ENCODE data around the gene APOBEC4. TPM values are rescaled to one million over a fixed set of nuclear protein-coding genes. Genes with fewer than 3 reads are reported as not detected.

APOBEC4 gene
- total and polyA plus RNA-seq, 2 of the 4 experiments (the other 2 are of a cell fraction) = not detected

GRCh38 chr1:183694066-183694465 lies 41.0 kb upstream of the APOBEC4 start:
- H4K20me1 ChIP-seq (ENCODE audit: insufficient read depth, low read length) = no peaks in the 10 kb centered on the region; the same call in 1 of the 2 replicates
- H3K4me1 ChIP-seq (ENCODE audit: control insufficient read depth, insufficient read depth, low read length) = no peaks in the 10 kb centered on the region
- ChIA-PET POLR2A (ENCODE audit: unreplicated experiment) (no interaction called here), CTCF (interaction anchor here (0.6 to 2.0 kb wide), 4 partner anchors 9 to 749 kb away, joined by 3 to 15 read pairs (median 4); no protein-coding TSS in a partner anchor)
- no peak overlapping the region for H3K23ac ChIP-seq (ENCODE audit: low read depth, low read length)
- no peaks in the 10 kb centered on the region for H3K36me3 ChIP-seq (ENCODE audit: control insufficient read depth, insufficient read depth, low read length)
- WGBS, 2 experiments (ENCODE audit: extremely low coverage in 2 of 2, insufficient read length in 1 of 2) = no CpG with 5 or more reads among the region's 1 CpG
- H3K18ac ChIP-seq (ENCODE audit: low read depth, low read length) = no peak overlapping the region
- DNase-seq = no peak
- intact Hi-C loops (cut with micrococcal nuclease) = no loop called here
- no peak overlapping the region for H4K5ac ChIP-seq (ENCODE audit: low read depth, low read length)
- no peak overlapping the region for H4K91ac ChIP-seq (ENCODE audit: insufficient read depth, low read depth, low read length)
- no peak overlapping the region for H3K4me2 ChIP-seq (ENCODE audit: low read depth, low read length)
- in situ Hi-C loops (cut with MboI; ENCODE audit: low sequenced_read_pairs) = no loop called here
- H3K27ac ChIP-seq (ENCODE audit: insufficient read depth, low read length) = no peak overlapping the region
- H3K9me1 ChIP-seq (ENCODE audit: insufficient read depth, low read length) = no peaks in the 10 kb centered on the region
- H2BK15ac ChIP-seq (ENCODE audit: low read depth, low read length) = no peak overlapping the region
- no peak overlapping the region for H2BK120ac ChIP-seq (ENCODE audit: low read depth, low read length)
- H3K9ac ChIP-seq (ENCODE audit: low read depth, low read length) = no peak overlapping the region
- peak; percentile 54; the same call in 1 of the 2 replicates for ATAC-seq (ENCODE audit: low read depth)
- H2AFZ ChIP-seq (replicated peaks; ENCODE audit: low read length, poor library complexity) = no peak overlapping the region
- no peak overlapping the region for H2BK20ac ChIP-seq (ENCODE audit: low read depth, low read length)
- no peaks in the 10 kb centered on the region; a peak in 1 of 4 replicates for H3K79me1 ChIP-seq (ENCODE audit: low read depth in 1 of 2, low read length in 2 of 2)
- H3K14ac ChIP-seq (replicated peaks; ENCODE audit: low read depth, low read length) = no peak overlapping the region
- H4K8ac ChIP-seq (ENCODE audit: low read depth in 2 of 2, low read length in 2 of 2) = no peak overlapping the region
- no peaks in the 10 kb centered on the region for H3K27me3 ChIP-seq (ENCODE audit: control insufficient read depth, insufficient read depth, low read length)
- no peak overlapping the region for H3K56ac ChIP-seq (ENCODE audit: extremely low read depth, insufficient read depth, low read length)
- no peaks in the 10 kb centered on the region for H3K9me3 ChIP-seq (ENCODE audit: control insufficient read depth, insufficient read depth, low read length)
- no peak overlapping the region for H2AK5ac ChIP-seq (ENCODE audit: low read depth, low read length)
- TF ChIP-seq CEBPB (IDR thresholded peaks at IDR 0.05; ENCODE audit: low read depth, low read length) (no peak), CHD1 (IDR thresholded peaks at IDR 0.05; ENCODE audit: low read depth, low read length) (no peak), RCOR1 (IDR thresholded peaks at IDR 0.05; ENCODE audit: insufficient replicate concordance, low read length) (no peak), SMC3 (IDR thresholded peaks at IDR 0.05; ENCODE audit: low read depth, low read length) (no peak), MXI1 (IDR thresholded peaks at IDR 0.05; ENCODE audit: borderline replicate concordance, low read depth, low read length) (no peak), NFE2L2 (IDR thresholded peaks at IDR 0.05; ENCODE audit: low read depth, low read length) (no peak), POLR2A (IDR thresholded peaks at IDR 0.05; ENCODE audit: low read depth, low read length) (no peak), FOS (IDR thresholded peaks at IDR 0.05; ENCODE audit: low read depth, low read length) (no peak), CTCF (conservative IDR thresholded peaks at IDR 0.05; ENCODE audit: low read depth, low read length) (no peak), ELK1 (IDR thresholded peaks at IDR 0.05; ENCODE audit: borderline replicate concordance, low read depth, low read length) (no peak), MAZ (IDR thresholded peaks at IDR 0.05; ENCODE audit: borderline replicate concordance, low read depth, low read length) (no peak), RFX5 (IDR thresholded peaks at IDR 0.05; ENCODE audit: low read depth, low read length) (no peak), MAFK (IDR thresholded peaks at IDR 0.05; ENCODE audit: low read depth, low read length) (no peak), RAD21 (IDR thresholded peaks at IDR 0.05; ENCODE audit: low read length) (no peak), BHLHE40 (IDR thresholded peaks at IDR 0.05; ENCODE audit: low read depth, low read length) (no peak), USF2 (IDR thresholded peaks at IDR 0.05; ENCODE audit: low read depth, low read length) (no peak)
- dilution Hi-C loops (cut with HindIII; ENCODE audit: low sequenced_read_pairs, unreplicated experiment) = no loop called here
- H3K4me3 ChIP-seq (ENCODE audit: insufficient read depth, low read depth, low read length) = no peak overlapping the region
- H2AK9ac ChIP-seq (replicated peaks; ENCODE audit: low read depth, low read length, poor library complexity) = no peak overlapping the region
- no TSS peak for BruUV-seq (replicated peaks)
- no peak overlapping the region for H2BK5ac ChIP-seq (ENCODE audit: low read depth, low read length, poor library complexity, severe bottlenecking)
- H3K4ac ChIP-seq (ENCODE audit: low read depth, low read length) = no peak overlapping the region
